IPS DF 6.9 (cell line): ENCODE measurements around the gene PCDHB9.
"Not testable (repeated sequence)": the region's sequence is repeated elsewhere in the genome, so short reads cannot be mapped to it uniquely, and the experiment has no call there.

ENCODE experiments used
- DNase-seq: peaks from one replicate; pipeline ENCODE4 v3.0.0-alpha.2; 2013; ENCODE audit warnings: low read depth, low spot score
- H3K27ac ChIP-seq: one replicate; pipeline ENCODE4 v1.5.1; 2013; ENCODE audit warnings: low read length, control low read depth
- H3K27me3 ChIP-seq: 2 replicates; pipeline ENCODE4 v1.6.1; 2013; ENCODE audit warnings: mild to moderate bottlenecking, low read length; ENCODE audit not compliant: control insufficient read depth, insufficient read depth
- H3K36me3 ChIP-seq: 2 replicates; pipeline ENCODE4 v1.6.1; 2013; ENCODE audit warnings: low read length; ENCODE audit not compliant: control insufficient read depth, insufficient read depth
- H3K4me1 ChIP-seq: 2 replicates; pipeline ENCODE4 v1.6.1; 2013; ENCODE audit warnings: low read length; ENCODE audit not compliant: control insufficient read depth, insufficient read depth
- H3K4me3 ChIP-seq: 2 replicates; pipeline ENCODE4 v1.5.1; 2013; ENCODE audit warnings: mild to moderate bottlenecking, low read length
- H3K9me3 ChIP-seq: 2 replicates; pipeline ENCODE4 v1.6.1; 2013; ENCODE audit warnings: low read length, inconsistent platforms; ENCODE audit not compliant: control insufficient read depth, insufficient read depth
- WGBS: extraction: QIAGEN DNeasy Blood & Tissue Kit; methylation state at CpG from one replicate; pipeline ENCODE4 v1.1.7; 2013; ENCODE audit warnings: mixed read lengths, missing lambda C conversion rate; ENCODE audit not compliant: insufficient read length, insufficient coverage; 5-methylcytosine and 5-hydroxymethylcytosine counted together

PCDHB9 gene

GRCh38 chr5:141172381-141173204 lies 14.4 kb upstream of the PCDHB9 start, which contains the start of gene PCDHB7:
PCDHB7 (plus strand) TSS chr5:141172644; CDS start chr5:141172836, 192 bp downstream.
- H3K9me3 ChIP-seq: no peaks in the 10 kb centered on the region
- H3K27me3 ChIP-seq: no peaks in the 10 kb centered on the region
- WGBS: no CpG with 5 or more reads among the region's 20 CpGs
- H3K4me3 ChIP-seq: no peak within 1 kb of the TSS
- H3K27ac ChIP-seq: no peak within 1 kb of the TSS
- H3K4me1 ChIP-seq: no peaks in the 10 kb centered on the region
- H3K36me3 ChIP-seq: no peaks in the 10 kb centered on the region
- DNase-seq: peak; percentile 50

- WGBS: no CpG with 5 or more reads among the region's 79 CpGs
- not testable (repeated sequence) for H3K36me3 ChIP-seq, H3K4me1 ChIP-seq, H3K27ac ChIP-seq, H3K4me3 ChIP-seq, H3K27me3 ChIP-seq, DNase-seq, H3K9me3 ChIP-seq
Measured at GRCh38 chr5:141174291-141175104, 12.5 kb upstream of the PCDHB9 start.

GRCh38 chr5:141175933-141176332 lies 11.0 kb upstream of the PCDHB9 start:
- H3K27ac ChIP-seq: no peak overlapping the region
- no peak for DNase-seq
- no CpG with 5 or more reads among the region's 1 CpG for WGBS
- no peak overlapping the region for H3K4me3 ChIP-seq
- H3K36me3 ChIP-seq: no peaks in the 10 kb centered on the region
- no peaks in the 10 kb centered on the region for H3K27me3 ChIP-seq
- H3K9me3 ChIP-seq: no peaks in the 10 kb centered on the region
- H3K4me1 ChIP-seq: no peaks in the 10 kb centered on the region

GRCh38 chr5:141177577-141178191 lies 9.3 kb upstream of the PCDHB9 start, which contains the start of gene PCDHB8:
PCDHB8 (plus strand) TSS chr5:141177790; CDS start chr5:141178035, 245 bp downstream.
- not testable (repeated sequence) for H3K36me3 ChIP-seq, H3K4me1 ChIP-seq, DNase-seq, H3K9me3 ChIP-seq, H3K4me3 ChIP-seq, H3K27ac ChIP-seq, H3K27me3 ChIP-seq
- no CpG with 5 or more reads among the region's 18 CpGs for WGBS

- not testable (repeated sequence) for H3K27ac ChIP-seq, H3K36me3 ChIP-seq, H3K27me3 ChIP-seq, H3K4me3 ChIP-seq, H3K9me3 ChIP-seq, DNase-seq, H3K4me1 ChIP-seq
- WGBS: no CpG with 5 or more reads among the region's 39 CpGs
Measured at GRCh38 chr5:141179371-141179770, 7.6 kb upstream of the PCDHB9 start.

- H3K9me3 ChIP-seq, DNase-seq, H3K4me3 ChIP-seq, H3K27me3 ChIP-seq, H3K36me3 ChIP-seq, H3K27ac ChIP-seq, H3K4me1 ChIP-seq: not testable (repeated sequence)
- no CpG with 5 or more reads among the region's 32 CpGs for WGBS
Measured at GRCh38 chr5:141179876-141180275, 7.1 kb upstream of the PCDHB9 start.

- no peak overlapping the region for H3K27ac ChIP-seq
- H3K4me1 ChIP-seq: no peaks in the 10 kb centered on the region
- no peak for DNase-seq
- H3K4me3 ChIP-seq: no peak overlapping the region
- WGBS: no CpG with 5 or more reads among the region's 1 CpG
- H3K36me3 ChIP-seq: no peaks in the 10 kb centered on the region
- H3K9me3 ChIP-seq: no peaks in the 10 kb centered on the region; the same call in 1 of the 2 replicates
- H3K27me3 ChIP-seq: no peaks in the 10 kb centered on the region
Measured at GRCh38 chr5:141180313-141180712, 6.6 kb upstream of the PCDHB9 start.

- Histone ChIP-seq H3K4me1 (no peaks in the 10 kb centered on the region), H3K9me3 (no peaks in the 10 kb centered on the region; the same call in 1 of the 2 replicates), H3K27me3 (no peaks in the 10 kb centered on the region), H3K27ac (no peak within 1 kb of the TSS), H3K4me3 (no peak within 1 kb of the TSS), H3K36me3 (no peaks in the 10 kb centered on the region)
- peak; percentile 50 for DNase-seq
- WGBS: no CpG with 5 or more reads among the region's 13 CpGs
Measured at GRCh38 chr5:141182248-141182647, 4.7 kb upstream of the PCDHB9 start, which contains the start of gene PCDHB16. PCDHB16 (plus strand) TSS chr5:141182387; CDS start chr5:141182560, 173 bp downstream.

- not testable (repeated sequence) for H3K4me1 ChIP-seq, H3K36me3 ChIP-seq, H3K27ac ChIP-seq, H3K9me3 ChIP-seq, H3K4me3 ChIP-seq, H3K27me3 ChIP-seq, DNase-seq
- WGBS: no CpG with 5 or more reads among the region's 69 CpGs
Measured at GRCh38 chr5:141184117-141184855, 2.7 kb upstream of the PCDHB9 start.

- no CpG with 5 or more reads among the region's 37 CpGs for WGBS
Measured at GRCh38 chr5:141188682-141189081, 1.7 kb downstream of the PCDHB9 start.

More at GRCh38 chr5:141188682-141189081, 1.7 kb downstream of the PCDHB9 start:
- H3K4me3 ChIP-seq, H3K4me1 ChIP-seq, H3K27me3 ChIP-seq, H3K36me3 ChIP-seq, H3K27ac ChIP-seq, H3K9me3 ChIP-seq, DNase-seq: not testable (repeated sequence)
